NCI-H1092 (cell line): ENCODE measurements around the gene ZNF792.
"Not testable (repeated sequence)": the region's sequence is repeated elsewhere in the genome, so short reads cannot be mapped to it uniquely, and the experiment has no call there.

ENCODE experiments used
- DNase-seq: peaks from one replicate; lab custom pipeline; 2025; lab: John Stamatoyannopoulos, UW

The ZNF792 gene

DNA sequence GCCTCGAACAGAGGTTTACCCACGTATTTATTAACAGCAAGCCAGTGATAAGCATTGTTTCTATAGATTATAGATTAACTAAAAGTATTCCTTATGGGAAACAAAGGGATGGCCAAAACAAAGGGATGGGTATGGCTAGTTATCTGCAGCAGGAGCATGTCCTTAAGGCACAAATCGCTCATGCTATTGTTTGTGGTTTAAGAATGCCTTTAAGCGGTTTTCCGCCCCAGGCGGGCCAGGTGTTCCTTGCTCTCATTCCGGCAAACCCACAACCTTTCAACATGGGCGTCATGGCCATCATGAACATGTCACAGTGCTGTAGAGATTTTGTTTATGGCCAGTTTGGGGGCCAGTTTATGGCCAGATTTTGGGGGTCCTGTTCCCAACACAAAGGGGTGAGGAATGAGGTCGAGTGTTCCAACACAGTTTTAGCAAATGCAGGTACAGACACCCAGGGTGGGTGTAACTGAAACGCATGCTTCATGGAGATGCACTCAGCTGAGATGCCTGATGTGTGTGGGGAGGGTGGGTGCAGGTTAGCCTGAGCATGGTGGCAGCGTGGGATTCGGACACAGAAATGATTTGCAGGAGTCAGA lies 6.3 kb upstream of the ZNF792 start:
- not testable (repeated sequence) for DNase-seq

- DNase-seq, result no peak
Measured at GRCh38 chr19:34969721-34970120, 5.7 kb upstream of the ZNF792 start.

GRCh38 chr19:34967551-34967950 lies 3.5 kb upstream of the ZNF792 start:
- DNase-seq, result no peak

GRCh38 chr19:34965505-34965904 lies 1.5 kb upstream of the ZNF792 start:
- not testable (repeated sequence) for DNase-seq

GRCh38 chr19:34964598-34964997 lies 569 bp upstream of the ZNF792 start:
- no peak for DNase-seq

GRCh38 chr19:34962687-34963572 lies 1.1 kb downstream of the ZNF792 start:
- DNase-seq, result no peak

GRCh38 chr19:34961775-34962686 lies 2.0 kb downstream of the ZNF792 start:
- no peak for DNase-seq

DNA sequence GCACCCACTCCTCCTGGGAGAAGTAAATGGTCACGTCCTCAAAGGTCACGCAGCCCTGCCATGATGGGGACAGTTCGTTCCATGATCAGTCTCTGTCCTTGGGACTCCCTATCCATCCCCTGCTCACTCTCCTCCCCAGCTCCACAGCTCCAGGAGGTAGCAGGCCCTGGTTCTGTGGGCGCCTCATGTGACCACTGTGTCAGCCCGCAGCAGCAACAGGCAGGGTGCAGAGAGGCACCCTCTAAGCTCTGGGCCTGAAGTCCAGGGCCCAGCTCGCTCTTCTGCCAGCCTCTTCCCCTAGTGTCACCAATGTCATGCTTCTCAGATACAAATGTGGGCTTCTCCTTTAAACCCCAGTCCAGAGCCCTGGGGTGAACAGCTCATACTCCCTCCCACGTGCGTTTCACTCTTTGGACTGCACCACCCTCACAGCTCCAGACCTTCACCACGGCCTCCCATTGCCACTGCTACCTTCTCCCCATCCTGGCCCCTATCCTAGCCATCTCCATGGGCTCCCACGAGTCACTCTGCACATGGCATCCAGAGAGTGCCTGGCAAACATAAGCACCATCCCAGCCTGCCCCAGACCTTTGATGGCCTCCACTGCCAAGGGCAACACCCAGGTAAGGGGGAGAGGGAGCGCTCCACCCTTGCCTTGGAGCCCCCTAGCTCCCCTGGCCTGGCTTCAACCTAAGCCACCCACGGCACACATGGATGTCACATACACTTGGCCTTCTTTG lies 2.9 kb downstream of the ZNF792 start:
- no peak for DNase-seq

- DNase-seq, result no peak
Measured at GRCh38 chr19:34960103-34960805, 3.8 kb downstream of the ZNF792 start.

DNA sequence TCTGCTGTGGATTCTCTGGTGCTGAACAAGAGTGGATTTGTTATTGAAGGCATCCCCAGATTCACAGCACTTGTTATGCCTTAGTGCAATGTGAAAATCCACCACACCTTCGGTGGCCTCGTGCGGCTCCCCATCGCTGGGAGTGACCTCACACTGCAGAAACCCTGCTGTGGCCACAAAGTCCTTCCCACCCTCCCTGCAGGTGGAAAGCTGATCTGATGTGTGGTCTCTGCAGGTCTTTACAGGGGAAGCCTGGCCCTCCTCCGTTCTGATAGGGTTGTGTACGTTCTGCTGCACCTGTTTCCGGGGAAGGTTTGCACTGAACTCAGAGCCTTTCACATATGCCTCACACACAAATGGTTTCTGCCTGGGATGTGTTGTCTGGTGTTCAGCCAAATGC lies 5.0 kb downstream of the ZNF792 start:
- DNase-seq, result no peak

DNA sequence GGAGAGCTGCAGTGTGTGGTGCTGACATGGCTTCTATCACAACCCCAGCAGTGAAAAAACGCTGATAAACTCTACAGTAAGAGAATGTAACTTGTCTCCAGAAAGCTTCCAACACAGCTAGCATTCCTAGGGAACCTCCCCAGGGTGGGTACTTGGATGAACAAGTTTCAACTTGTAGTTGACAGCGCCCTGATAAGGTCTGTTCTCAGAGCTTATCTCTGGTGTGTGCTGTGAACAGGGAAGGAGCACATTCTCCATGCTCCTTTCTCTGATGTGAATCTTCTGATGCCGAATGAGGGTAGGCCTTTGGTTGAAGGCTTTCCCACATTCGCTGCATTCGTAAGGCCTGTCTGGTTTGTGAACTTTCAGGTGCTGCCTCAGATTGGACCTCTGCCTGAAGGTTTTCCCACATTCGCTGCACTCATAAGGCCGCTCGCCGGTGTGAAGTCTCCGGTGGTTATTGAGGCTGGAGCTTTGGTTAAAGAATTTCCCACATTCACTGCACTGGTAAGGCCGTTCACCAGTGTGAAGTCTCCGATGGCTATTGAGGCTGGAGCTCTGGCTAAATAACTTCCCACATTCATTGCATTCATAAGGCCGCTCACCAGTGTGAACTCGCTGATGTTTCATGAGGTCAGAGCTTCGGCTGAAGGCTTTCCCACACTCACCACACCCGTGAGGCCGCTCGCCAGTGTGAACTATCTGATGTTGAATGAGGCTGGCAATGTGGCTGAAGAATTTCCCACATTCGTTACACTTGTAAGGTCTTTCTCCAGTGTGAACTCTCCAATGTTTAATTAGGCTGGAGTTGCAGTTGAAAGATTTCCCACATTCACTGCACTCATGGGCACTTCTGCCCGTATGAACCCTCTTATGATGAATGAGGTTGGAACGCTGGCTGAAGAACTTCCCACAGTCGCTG lies 5.9 kb downstream of the ZNF792 start:
- no peak for DNase-seq

DNA sequence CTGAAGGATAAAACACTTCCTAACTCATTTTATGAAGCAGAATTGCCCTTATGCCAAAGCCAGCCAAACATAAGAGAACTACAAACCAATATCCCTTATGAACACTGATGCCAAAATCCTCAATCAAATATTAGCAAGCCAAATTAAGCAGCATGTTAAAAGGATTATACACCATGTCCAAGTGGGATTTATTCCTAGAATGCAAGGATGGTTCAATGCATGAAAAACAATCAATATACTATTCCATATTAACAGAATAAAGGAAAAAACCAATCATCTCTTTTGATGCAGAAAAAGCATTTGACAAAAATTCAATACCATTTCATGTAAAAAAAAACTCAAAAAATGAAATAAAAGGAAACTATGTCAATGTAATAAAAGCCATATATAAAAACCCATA lies 10.9 kb downstream of the ZNF792 start:
- no peak for DNase-seq

DNA sequence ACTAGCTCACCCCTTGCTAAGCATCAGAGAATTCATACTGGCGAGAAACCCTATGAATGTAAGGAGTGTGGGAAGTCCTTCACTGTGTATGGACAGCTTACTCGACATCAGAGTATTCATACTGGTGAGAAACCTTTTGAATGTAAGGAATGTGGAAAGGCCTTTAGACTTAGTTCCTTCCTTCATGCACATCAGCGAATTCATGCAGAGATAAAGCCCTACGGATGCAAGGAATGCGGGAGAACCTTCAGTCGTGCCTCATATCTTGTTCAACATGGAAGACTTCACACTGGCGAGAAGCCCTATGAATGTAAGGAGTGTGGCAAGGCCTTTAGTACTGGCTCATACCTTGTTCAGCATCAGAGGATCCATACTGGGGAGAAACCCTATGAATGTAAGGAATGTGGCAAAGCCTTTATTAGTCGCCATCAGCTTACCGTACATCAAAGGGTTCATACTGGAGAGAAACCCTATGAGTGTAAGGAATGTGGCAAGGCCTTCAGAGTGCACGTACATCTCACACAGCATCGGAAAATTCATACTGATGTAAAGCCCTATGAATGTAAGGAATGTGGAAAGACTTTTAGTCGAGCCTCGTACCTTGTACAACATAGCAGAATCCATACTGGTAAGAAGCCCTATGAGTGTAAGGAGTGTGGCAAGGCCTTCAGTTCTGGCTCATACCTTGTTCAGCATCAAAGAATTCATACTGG lies 20.0 kb downstream of the ZNF792 start:
- DNase-seq, result no peak

- DNase-seq, result no peak
Measured at GRCh38 chr19:34938886-34939285, 25.1 kb downstream of the ZNF792 start.

GRCh38 chr19:34936184-34936583 lies 27.8 kb downstream of the ZNF792 start:
- no peak for DNase-seq

- DNase-seq, result no peak
Measured at GRCh38 chr19:34932494-34932893, 31.5 kb downstream of the ZNF792 start.

- DNase-seq, result peak; percentile 81
Measured at GRCh38 chr19:34926685-34927375, 37.2 kb downstream of the ZNF792 start, which contains the start of gene ZNF30. Gene ZNF30 (plus strand): TSS chr19:34926903. CDS start chr19:34929948, 3,045 bp downstream.

GRCh38 chr19:34926361-34926684 lies 37.7 kb downstream of the ZNF792 start:
- DNase-seq, result no peak
